Measurements from ENCODE around the gene USP22.
"Not testable (repeated sequence)": the region's sequence is repeated elsewhere in the genome, so short reads cannot be mapped to it uniquely, and the experiment has no call there.

USP22 gene

GRCh38 chr17:20983359-20983637 lies 59.5 kb downstream of the USP22 start:
- peak overlapping the region; percentile 18; the same call in 1 of the 2 replicates for H3K27ac ChIP-seq
- TF ChIP-seq ZFX (IDR thresholded peaks at IDR 0.05; ENCODE audit: borderline replicate concordance), result no peak
- TF ChIP-seq, protein P1, sequence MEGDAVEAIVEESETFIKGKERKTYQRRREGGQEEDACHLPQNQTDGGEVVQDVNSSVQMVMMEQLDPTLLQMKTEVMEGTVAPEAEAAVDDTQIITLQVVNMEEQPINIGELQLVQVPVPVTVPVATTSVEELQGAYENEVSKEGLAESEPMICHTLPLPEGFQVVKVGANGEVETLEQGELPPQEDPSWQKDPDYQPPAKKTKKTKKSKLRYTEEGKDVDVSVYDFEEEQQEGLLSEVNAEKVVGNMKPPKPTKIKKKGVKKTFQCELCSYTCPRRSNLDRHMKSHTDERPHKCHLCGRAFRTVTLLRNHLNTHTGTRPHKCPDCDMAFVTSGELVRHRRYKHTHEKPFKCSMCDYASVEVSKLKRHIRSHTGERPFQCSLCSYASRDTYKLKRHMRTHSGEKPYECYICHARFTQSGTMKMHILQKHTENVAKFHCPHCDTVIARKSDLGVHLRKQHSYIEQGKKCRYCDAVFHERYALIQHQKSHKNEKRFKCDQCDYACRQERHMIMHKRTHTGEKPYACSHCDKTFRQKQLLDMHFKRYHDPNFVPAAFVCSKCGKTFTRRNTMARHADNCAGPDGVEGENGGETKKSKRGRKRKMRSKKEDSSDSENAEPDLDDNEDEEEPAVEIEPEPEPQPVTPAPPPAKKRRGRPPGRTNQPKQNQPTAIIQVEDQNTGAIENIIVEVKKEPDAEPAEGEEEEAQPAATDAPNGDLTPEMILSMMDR (IDR thresholded peaks at IDR 0.05), result no peak

- no peak overlapping the region for H3K27ac ChIP-seq
- TF ChIP-seq ZFX (IDR thresholded peaks at IDR 0.05; ENCODE audit: borderline replicate concordance), result no peak
- TF ChIP-seq, protein P1 (IDR thresholded peaks at IDR 0.05), result no peak
Measured at GRCh38 chr17:20982589-20983358, 60.0 kb downstream of the USP22 start.

GRCh38 chr17:20981046-20981920 lies 61.5 kb downstream of the USP22 start:
- no peak for TF ChIP-seq ZFX (IDR thresholded peaks at IDR 0.05; ENCODE audit: borderline replicate concordance)
- TF ChIP-seq, protein P1 (IDR thresholded peaks at IDR 0.05), result no peak
- no peak overlapping the region for H3K27ac ChIP-seq

GRCh38 chr17:20979792-20980083 lies 63.1 kb downstream of the USP22 start:
- H3K27ac ChIP-seq, result no peak overlapping the region

DNA sequence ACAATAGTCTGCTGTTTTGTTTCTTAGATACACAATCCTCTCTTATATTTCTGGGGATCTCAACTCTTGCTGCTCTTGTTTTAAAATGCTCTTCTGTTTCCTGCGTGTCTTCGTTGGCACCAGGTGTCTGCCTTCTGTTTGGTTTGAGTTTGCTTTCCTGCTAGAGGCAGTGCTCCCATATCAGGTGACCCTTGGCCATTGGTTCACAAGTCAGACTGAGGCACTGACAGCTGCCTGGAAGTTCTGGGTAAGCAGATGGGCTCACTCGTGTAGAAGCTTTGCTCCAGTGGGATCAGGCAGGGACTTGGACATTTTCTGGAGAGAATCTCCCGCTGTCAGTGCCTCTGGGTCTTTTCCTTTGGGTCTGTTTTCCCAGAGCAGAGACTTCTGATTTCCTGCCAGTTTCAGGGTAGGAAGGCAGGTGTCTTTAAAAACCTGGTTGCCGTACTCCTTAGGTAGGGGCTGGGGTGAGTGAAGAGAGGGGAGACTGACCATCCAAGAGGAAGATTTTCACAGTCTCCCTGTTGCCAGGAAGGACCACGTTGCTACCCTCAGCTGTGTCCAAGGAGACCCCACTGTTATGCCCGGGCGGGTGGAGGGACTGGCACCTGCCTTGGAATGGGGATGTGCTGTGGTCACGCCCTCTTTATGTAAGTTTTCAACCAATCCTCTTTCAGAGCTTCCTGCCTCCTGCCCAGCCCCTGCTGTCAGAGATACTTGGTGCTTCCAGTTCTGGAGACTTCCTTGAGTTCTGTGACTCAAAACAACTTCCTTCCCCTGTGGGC lies 63.6 kb downstream of the USP22 start:
- H3K27ac ChIP-seq, result not testable (repeated sequence)

More at GRCh38 chr17:20979792-20980083, 63.1 kb downstream of the USP22 start:
- no peak for TF ChIP-seq ZFX (IDR thresholded peaks at IDR 0.05; ENCODE audit: borderline replicate concordance)
- TF ChIP-seq, protein P1 (IDR thresholded peaks at IDR 0.05), result no peak

GRCh38 chr17:20977609-20978253 lies 65.1 kb downstream of the USP22 start:
- peak overlapping the region; percentile 27; the same call in 1 of the 2 replicates for H3K27ac ChIP-seq

- TF ChIP-seq, protein P1 (IDR thresholded peaks at IDR 0.05), result no peak
- TF ChIP-seq ZFX (IDR thresholded peaks at IDR 0.05; ENCODE audit: borderline replicate concordance), result no peak
- H3K27ac ChIP-seq, result no peak overlapping the region
Measured at GRCh38 chr17:20975566-20975965, 67.2 kb downstream of the USP22 start.

Data from 22Rv1 (cell line).